HCT116 (cell line): Measurements from ENCODE around the gene RXFP4.

Experiments used
- POLR2A ChIP-seq: IDR thresholded peaks from 2 replicates; pipeline ENCODE4 v1.7.0; 2011; ENCODE audit warnings: borderline replicate concordance; ENCODE audit not compliant: insufficient read depth, insufficient read length; ENCODE audit errors: extremely low read depth
- ZNF274 ChIP-seq: fragments of 200-500 bp; sonication (Bioruptor generic); IDR thresholded peaks from 2 replicates; pipeline ENCODE4 v1.6.1; 2014; ENCODE audit warnings: mild to moderate bottlenecking, low read depth, low read length, inconsistent platforms
- TF ChIP-seq, protein P1 (sequence below), 3 experiments: fragments of 200-600 bp in 1 of 3; sonication (generic) in 1 of 3; IDR thresholded peaks in 2 of 3; conservative IDR thresholded peaks in 1 of 3; 2 replicates each; pipeline ENCODE4 v1.5.1; 2012 to 2017; ENCODE audit warnings: low read depth in 2 of 3, low read length in 2 of 3, antibody characterized with exemption in 1 of 3, borderline replicate concordance in 1 of 3, control low read depth in 1 of 3, mild to moderate bottlenecking in 1 of 3, mixed read lengths in 1 of 3, mixed run types in 1 of 3, moderate library complexity in 1 of 3; ENCODE audit not compliant: insufficient read depth in 1 of 3

DNA sequence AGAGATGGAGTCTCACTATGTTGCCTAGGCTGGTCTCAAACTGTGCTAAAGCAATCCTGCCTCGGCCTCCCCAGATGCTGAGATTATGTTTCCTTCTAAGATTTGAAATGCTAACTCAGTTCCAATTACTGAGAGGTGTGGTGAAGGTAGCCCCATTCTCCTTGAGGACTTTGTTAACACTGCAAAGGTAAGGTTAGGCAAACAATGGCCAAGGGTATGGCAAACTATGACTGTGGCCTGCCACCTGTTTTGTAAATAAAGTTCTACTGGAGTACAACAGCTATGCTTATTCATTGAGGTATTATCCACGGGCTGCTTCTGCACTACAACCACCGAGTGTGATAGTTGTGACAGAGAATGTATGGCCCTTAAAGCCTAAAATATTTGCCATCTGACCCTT, 20.7 kb upstream of the RXFP4 start:
- TF ChIP-seq POLR2A, result no peak
- TF ChIP-seq, protein P1, sequence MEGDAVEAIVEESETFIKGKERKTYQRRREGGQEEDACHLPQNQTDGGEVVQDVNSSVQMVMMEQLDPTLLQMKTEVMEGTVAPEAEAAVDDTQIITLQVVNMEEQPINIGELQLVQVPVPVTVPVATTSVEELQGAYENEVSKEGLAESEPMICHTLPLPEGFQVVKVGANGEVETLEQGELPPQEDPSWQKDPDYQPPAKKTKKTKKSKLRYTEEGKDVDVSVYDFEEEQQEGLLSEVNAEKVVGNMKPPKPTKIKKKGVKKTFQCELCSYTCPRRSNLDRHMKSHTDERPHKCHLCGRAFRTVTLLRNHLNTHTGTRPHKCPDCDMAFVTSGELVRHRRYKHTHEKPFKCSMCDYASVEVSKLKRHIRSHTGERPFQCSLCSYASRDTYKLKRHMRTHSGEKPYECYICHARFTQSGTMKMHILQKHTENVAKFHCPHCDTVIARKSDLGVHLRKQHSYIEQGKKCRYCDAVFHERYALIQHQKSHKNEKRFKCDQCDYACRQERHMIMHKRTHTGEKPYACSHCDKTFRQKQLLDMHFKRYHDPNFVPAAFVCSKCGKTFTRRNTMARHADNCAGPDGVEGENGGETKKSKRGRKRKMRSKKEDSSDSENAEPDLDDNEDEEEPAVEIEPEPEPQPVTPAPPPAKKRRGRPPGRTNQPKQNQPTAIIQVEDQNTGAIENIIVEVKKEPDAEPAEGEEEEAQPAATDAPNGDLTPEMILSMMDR (IDR thresholded peaks at IDR 0.05 in 2 of 3, conservative IDR thresholded peaks at IDR 0.05 in 1 of 3; ENCODE audit: borderline replicate concordance in 1 of 3, insufficient read depth in 1 of 3, low read depth in 2 of 3, low read length in 2 of 3), result no peak
- no peak for TF ChIP-seq ZNF274
